ENCODE measurements around the gene EHMT1.
"Not testable (repeated sequence)": the region's sequence is repeated elsewhere in the genome, so short reads cannot be mapped to it uniquely, and the experiment has no call there.

EHMT1 gene

DNA sequence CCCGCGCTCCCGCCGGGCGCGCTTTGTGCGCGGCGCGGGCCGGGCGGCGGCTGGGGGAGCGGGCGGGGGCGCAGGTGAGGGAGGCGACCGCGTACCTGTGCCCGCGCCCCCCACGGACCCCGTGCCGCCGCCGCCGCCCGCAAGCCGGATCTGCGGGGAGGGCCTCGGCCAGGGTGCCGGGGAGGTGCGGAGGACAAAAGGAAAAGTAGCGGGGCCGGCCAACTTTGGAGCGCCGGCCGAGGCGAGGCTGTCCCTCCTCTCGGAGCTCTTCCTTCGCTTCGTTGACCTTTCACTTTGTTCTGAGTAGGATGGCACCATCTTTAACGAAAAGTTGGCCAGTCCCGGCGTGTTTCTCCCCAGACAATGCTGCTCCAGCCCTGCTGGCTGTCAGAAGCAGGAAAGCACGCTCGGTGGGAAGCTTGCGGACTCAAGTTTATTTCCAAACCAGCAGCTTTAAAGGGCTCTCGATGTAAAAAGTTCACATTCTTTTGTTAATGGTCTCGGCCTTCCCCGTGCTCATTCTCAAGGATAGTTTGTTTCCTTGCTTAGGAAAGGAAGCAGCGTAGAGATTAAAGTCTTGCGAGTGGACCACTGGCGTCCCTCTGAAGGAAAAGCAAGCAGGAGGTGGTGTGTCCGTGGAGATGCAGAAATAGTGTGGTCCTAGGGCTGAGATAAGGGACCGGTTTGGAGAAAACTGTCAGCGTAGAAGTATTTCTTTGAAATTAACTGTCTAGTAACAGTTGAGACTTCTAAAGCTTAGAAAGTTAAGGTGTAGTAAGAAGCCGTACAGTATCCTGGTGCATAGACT lies 639 bp downstream of the EHMT1 start:
- no peak for DNase-seq

DNA sequence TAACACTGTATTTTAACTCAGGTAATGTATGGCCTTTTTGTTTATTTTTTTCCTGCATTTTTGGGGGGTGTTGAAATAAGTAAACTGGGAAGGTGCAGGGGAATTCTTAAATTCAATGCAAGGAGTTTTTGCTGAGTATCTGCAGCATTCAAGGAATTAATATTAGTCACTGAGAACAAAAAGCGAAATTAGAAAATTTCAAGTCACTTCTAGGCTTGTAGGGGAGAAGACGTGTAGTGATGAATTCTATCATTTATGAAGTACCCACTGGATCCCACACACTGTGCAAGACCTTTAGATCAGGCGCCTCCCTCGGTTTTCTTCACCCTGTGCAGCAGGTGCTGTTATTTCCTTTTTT lies 1.2 kb downstream of the EHMT1 start:
- no peak for DNase-seq

- no peak for DNase-seq
Observed at GRCh38 chr9:137620581-137620980, 1.8 kb downstream of the EHMT1 start.

DNA sequence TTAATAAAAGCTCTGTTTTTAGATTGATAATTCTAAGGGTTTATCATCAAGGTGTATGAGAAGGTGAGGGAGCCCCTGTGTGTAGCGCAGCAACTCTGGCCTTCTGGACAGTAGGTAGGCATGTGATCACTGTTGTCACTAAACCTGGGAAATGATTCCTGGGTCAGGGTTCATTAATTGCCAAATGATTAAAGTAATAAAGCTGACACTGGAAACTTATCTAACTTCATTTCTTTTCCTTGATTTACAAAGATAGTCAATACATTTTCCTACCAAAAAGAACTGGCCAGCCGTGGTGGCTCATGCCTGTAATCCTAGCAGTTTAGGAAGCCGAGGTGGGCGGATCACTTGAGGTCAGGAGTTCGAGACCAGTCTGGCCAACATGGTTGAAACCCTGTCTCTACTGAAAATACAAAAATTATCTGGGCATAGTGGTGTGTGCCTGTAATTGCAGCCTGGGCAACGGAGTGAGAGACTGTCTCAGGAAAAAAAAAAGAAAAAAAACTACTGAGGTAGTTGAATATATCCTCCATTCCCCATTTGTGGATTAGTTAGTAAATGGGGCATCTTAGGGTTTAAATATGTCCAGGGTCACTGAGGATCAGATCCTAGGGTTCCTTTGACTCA lies 2.4 kb downstream of the EHMT1 start:
- DNase-seq = no peak

- DNase-seq = not testable (repeated sequence)
Observed at GRCh38 chr9:137622211-137622610, 3.4 kb downstream of the EHMT1 start.

GRCh38 chr9:137626464-137626863 lies 7.7 kb downstream of the EHMT1 start:
- no peak for DNase-seq

DNA sequence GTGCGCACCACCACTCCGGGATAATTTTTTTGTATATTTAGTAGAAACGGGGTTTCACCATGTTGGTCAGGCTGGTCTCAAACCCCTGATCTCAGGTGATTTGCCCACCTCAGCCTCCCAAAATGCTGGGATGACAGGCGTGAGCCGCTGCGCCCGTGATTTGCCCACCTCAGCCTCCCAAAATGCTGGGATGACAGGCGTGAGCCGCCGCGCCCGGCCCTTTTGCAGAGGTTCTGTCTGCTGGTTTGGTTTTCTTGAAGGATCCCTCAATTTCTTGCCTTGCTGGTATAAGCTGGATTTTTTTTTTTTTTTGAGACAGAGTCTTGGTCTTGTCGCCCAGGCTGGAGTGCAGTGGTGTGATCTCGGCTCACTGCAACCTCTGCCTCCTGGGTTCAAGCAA lies 8.6 kb downstream of the EHMT1 start:
- DNase-seq = not testable (repeated sequence)

DNA sequence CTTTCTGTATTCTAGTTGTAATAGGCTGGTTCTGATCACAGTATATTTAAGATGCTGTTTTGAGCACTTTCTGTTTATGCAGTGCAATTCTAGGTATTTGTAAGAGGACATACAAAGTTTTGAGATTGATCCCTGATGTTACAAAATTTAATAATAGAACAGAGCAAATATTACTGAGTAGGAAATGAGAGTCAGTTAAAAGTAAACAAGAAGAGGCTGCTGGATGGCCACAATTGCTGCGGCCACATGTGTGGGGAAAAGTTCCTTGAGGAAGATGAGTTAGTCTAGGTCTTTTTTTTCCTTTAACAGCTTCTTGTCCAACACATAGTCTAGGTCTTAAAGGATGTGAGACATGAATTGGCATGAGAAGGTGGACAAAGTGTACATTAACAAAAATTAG lies 11.3 kb downstream of the EHMT1 start:
- DNase-seq = no peak

DNA sequence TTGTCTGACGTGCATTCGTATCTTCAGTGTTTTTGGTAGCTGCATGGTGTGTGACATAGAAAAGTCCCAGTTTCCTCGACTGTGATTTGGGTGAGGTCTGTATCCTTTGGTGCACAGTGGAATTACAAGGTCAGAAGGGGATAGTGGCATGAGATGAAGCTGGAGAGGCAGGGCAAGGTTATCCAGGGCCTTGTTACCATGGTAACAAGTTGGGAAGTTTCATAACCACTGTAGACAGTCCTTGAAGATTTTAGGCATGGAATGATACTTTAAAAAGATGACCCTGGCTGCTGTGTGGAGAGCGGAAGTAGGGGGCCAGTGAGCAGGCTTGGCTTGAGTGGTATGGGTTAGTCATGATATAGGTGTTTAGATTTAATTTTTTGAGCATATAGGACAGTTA lies 11.9 kb downstream of the EHMT1 start:
- DNase-seq = no peak

- no peak for DNase-seq
Observed at GRCh38 chr9:137631345-137632229, 12.8 kb downstream of the EHMT1 start.

DNA sequence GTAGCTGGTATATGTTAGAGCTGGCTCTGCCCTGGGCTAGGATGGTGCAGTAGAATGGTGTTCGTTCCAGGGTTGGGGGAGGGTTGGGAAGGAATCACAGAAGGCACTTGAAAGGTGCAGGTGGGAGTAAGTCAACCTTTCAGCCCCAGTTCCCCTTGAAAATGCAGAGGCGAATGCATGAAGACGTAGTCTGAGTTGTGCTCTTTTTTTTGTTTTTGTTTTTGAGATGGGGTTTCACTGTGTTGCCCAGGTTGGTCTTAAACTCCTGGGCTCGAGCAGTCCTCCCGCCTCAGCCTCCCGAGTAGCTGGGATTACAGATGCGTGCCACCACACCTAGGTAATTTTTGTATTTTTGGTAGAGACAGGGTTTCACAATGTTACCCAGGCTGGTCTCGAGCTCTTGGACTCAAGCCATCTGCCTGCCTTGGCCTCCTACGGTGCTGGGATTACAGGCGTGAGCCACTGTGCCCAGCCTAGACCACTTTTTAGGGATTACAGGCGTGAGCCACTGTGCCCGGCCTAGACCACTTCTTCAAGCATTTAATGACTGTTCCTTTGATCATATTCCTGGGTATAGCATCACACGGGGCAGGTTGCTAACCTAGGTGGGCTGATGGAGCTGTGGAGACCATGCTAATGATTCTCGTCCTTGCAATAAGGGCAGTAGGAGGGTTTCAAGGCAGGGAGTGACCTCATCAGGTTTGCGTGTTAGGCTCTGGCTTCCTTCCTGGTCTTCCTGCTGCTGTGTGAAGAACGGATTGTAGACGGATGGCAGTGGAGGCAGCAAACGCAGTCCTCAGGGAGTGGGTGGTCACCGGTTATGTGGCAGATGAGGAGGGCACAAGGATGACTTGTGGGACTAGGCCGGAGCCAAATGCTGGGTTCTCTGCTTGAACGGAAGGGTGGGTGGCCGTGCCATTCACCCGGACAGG lies 13.7 kb downstream of the EHMT1 start:
- DNase-seq = no peak

- DNase-seq = no peak
Observed at GRCh38 chr9:137634016-137634415, 15.2 kb downstream of the EHMT1 start.

DNA sequence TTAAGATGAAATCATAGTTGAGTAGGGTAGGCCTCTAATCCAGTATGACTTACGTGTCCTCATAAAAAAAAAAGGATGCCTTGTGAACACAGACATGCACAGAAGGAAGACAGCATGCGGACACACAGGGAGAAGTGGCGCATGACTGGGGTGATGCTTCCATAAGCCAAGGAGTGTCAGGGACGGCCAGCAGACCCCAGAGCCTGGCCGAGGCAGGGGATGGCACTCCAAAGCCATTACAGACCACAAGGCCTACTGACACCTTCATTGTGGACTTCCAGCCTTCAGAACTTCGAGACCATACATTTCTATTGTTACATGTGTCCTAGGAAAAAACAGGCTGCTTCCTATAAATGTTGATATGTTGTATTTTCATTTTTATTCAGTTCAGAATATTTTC lies 19.9 kb downstream of the EHMT1 start:
- no peak for DNase-seq

GRCh38 chr9:137639303-137640051 lies 20.7 kb downstream of the EHMT1 start:
- no peak for DNase-seq

GRCh38 chr9:137640862-137641261 lies 22.1 kb downstream of the EHMT1 start:
- no peak for DNase-seq

DNA sequence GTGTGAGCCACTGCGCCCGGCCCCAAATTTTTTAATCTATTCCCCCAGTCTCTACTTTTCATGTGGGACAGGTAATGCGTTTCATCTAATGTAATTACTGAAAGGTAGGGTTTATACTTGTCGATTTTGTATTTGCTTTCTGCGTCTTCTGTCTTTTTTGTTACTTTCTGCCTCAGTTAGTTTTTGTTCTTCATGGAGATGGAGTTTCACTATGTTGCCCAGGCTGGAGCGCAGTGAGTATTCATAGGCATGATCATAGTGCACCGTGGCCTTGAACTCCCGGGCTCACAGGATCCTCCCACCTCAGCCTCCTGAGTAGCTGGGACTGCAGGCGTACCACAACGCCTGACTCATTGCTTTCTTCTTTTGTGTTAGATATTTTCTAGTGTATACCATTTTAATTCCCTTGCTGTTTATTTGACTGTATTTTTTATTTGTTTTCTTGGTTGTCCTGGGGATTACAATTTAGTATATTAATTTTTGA lies 23.4 kb downstream of the EHMT1 start:
- no peak for DNase-seq

- no peak for DNase-seq
Observed at GRCh38 chr9:137642892-137643291, 24.1 kb downstream of the EHMT1 start.

GRCh38 chr9:137643921-137644320 lies 25.1 kb downstream of the EHMT1 start:
- DNase-seq = no peak

GRCh38 chr9:137645211-137645610 lies 26.4 kb downstream of the EHMT1 start:
- DNase-seq = no peak

GRCh38 chr9:137646341-137646740 lies 27.5 kb downstream of the EHMT1 start:
- no peak for DNase-seq

- DNase-seq = no peak
Observed at GRCh38 chr9:137647096-137647714, 28.4 kb downstream of the EHMT1 start.
